PC-3 (cell line): Measurements from ENCODE around the gene SMARCA4. TPM values are rescaled to one million over a fixed set of nuclear protein-coding genes. Genes with fewer than 3 reads are reported as not detected.

Source experiments
- ATAC-seq: fragments of 200-7000 bp; cut with Tn5 transposase; 2 replicates; pipeline ENCODE4 v1.9.1; 2020; ENCODE audit warnings: mild to moderate bottlenecking, moderate library complexity
- BruUV-seq: library from RNA; stranded (reverse); fragments of 400-500 nt; replicated peaks from 2 replicates; lab custom pipeline; 2021; lab: Mats Ljungman, UMichigan
- CTCF ChIA-PET: fragments of 300-600 bp; sonication (Branson Sonifier 250); formaldehyde crosslinking; loops from one replicate; lab custom pipeline; 2022; ENCODE audit warnings: antibody characterized with exemption; lab: Charles Lee
- POLR2A ChIA-PET: fragments of 300-600 bp; sonication (Branson Sonifier 250); formaldehyde crosslinking; loops from one replicate; lab custom pipeline; 2022; ENCODE audit warnings: antibody characterized with exemption; ENCODE audit not compliant: unreplicated experiment; lab: Charles Lee
- DNase-seq: peaks from one replicate; pipeline ENCODE4 v3.0.0-alpha.2; 2015
- H2AFZ ChIP-seq: fragments of 300-600 bp; sonication (generic); 2 replicates; pipeline ENCODE4 v1.6.0; 2016; ENCODE audit warnings: antibody characterized with exemption, low read length
- H3F3A ChIP-seq: fragments of 300-600 bp; sonication (generic); one replicate; pipeline ENCODE4 v1.6.0; 2017; ENCODE audit warnings: antibody characterized with exemption, low read length, control low read depth, mild to moderate bottlenecking; ENCODE audit not compliant: unreplicated experiment
- H3K27ac ChIP-seq: fragments of 300-600 bp; sonication (generic); 2 replicates; pipeline ENCODE4 v1.5.1; 2016; ENCODE audit warnings: mild to moderate bottlenecking, low read length
- H3K27me3 ChIP-seq: fragments of 300-600 bp; sonication (generic); 2 replicates; pipeline ENCODE4 v1.6.1; 2016; ENCODE audit warnings: low read length, mixed read lengths
- H3K36me3 ChIP-seq: fragments of 300-600 bp; sonication (generic); 2 replicates; pipeline ENCODE4 v1.6.1; 2016; ENCODE audit warnings: low read depth, mixed run types, low read length, mixed read lengths
- H3K4me1 ChIP-seq: fragments of 300-600 bp; sonication (generic); 2 replicates; pipeline ENCODE4 v1.5.1; 2016; ENCODE audit warnings: low read length; ENCODE audit not compliant: insufficient read depth
- H3K4me2 ChIP-seq: fragments of 300-600 bp; sonication (generic); 2 replicates; pipeline ENCODE4 v1.6.0; 2016; ENCODE audit warnings: low read length
- H3K4me3 ChIP-seq: fragments of 300-600 bp; sonication (generic); 2 replicates; pipeline ENCODE4 v1.5.1; 2016; ENCODE audit warnings: mild to moderate bottlenecking, low read length, mixed read lengths
- H3K79me2 ChIP-seq: fragments of 300-600 bp; sonication (generic); 2 replicates; pipeline ENCODE4 v1.6.1; 2017; ENCODE audit warnings: low read length, mixed read lengths
- H3K9ac ChIP-seq: fragments of 300-600 bp; sonication (generic); 2 replicates; pipeline ENCODE4 v1.6.0; 2016; ENCODE audit warnings: mild to moderate bottlenecking, low read length
- H3K9me2 ChIP-seq: fragments of 300-600 bp; sonication (generic); replicated peaks from 2 replicates; pipeline ENCODE4 v1.6.1; 2016; ENCODE audit warnings: mixed run types, low read length, mixed read lengths
- H3K9me3 ChIP-seq: fragments of 300-600 bp; sonication (generic); 2 replicates; pipeline ENCODE4 v1.6.1; 2016; ENCODE audit warnings: low read length, mixed read lengths
- H4K20me1 ChIP-seq: fragments of 300-600 bp; sonication (generic); 2 replicates; pipeline ENCODE4 v1.6.1; 2016; ENCODE audit warnings: low read length, mixed read lengths
- EZH2 ChIP-seq: fragments of 300-600 bp; sonication (generic); IDR thresholded peaks from one replicate; pipeline ENCODE4 v1.6.1; 2017; ENCODE audit warnings: antibody characterized with exemption, mild to moderate bottlenecking, low read length; ENCODE audit not compliant: unreplicated experiment
- EZH2phosphoT487 ChIP-seq: fragments of 300-600 bp; sonication (generic); IDR thresholded peaks from 2 replicates; pipeline ENCODE4 v1.6.1; 2018; ENCODE audit warnings: mild to moderate bottlenecking, antibody characterized with exemption, low read length, borderline replicate concordance
- intact Hi-C: fragments of 100-400 bp; cut with micrococcal nuclease; formaldehyde crosslinking; loops from 2 replicates; pipeline ENCODE4 v1.9.0; 2023
- total RNA-seq: library from RNA; depleted of rRNA; stranded (reverse); fragments of >200 nt; gene quantifications from 2 replicates; pipeline ENCODE4 v1.2.3, GENCODE V29; 2014
- TF ChIP-seq, protein P1 (sequence below): fragments of 300-600 bp; sonication (generic); conservative IDR thresholded peaks from 2 replicates; pipeline ENCODE4 v1.5.1; 2017; ENCODE audit warnings: antibody characterized with exemption, low read depth, mild to moderate bottlenecking, low read length

SMARCA4 gene
- total RNA-seq, 1 experiment from 2014 or later, result 197 TPM

DNA sequence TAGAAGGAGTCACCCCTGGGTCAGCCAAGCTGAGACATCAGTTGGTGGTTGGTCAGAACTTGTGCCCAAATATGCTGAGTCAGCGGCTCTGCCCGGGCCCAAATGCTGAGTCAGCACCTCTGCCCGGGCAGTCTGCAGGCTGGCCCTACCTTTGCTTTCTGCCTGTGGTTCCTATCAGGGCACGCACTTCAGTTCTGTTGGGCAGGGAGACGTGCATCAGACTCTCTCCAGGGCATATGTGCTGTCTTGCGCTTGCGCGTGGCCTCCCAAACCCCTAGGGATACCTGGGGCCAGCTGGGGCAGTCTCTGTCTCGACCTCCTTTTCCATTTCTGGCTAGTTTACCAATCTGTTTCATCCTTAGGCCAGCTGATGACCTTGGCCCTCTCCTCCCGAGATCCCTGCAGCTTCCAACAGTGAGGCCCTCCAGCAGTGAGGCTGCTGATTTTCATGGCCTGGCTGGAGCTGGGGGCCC, 104.0 kb downstream of the SMARCA4 start:
- Histone ChIP-seq H3F3A (no peaks in the 10 kb centered on the region), H3K9me3 (no peaks in the 10 kb centered on the region), H3K4me1 (no peaks in the 10 kb centered on the region), H3K27ac (no peak overlapping the region), H3K79me2 (no peaks in the 10 kb centered on the region), H3K27me3 (no peaks in the 10 kb centered on the region), H3K9ac (no peak overlapping the region), H3K4me3 (no peak overlapping the region), H3K9me2 (no peaks in the 10 kb centered on the region), H3K36me3 (peaks cover 39% of the 10 kb centered on the region), H3K4me2 (no peak overlapping the region), H4K20me1 (no peaks in the 10 kb centered on the region), H2AFZ (no peak overlapping the region)
- TF ChIP-seq EZH2, result no peak
- TF ChIP-seq, protein P1, sequence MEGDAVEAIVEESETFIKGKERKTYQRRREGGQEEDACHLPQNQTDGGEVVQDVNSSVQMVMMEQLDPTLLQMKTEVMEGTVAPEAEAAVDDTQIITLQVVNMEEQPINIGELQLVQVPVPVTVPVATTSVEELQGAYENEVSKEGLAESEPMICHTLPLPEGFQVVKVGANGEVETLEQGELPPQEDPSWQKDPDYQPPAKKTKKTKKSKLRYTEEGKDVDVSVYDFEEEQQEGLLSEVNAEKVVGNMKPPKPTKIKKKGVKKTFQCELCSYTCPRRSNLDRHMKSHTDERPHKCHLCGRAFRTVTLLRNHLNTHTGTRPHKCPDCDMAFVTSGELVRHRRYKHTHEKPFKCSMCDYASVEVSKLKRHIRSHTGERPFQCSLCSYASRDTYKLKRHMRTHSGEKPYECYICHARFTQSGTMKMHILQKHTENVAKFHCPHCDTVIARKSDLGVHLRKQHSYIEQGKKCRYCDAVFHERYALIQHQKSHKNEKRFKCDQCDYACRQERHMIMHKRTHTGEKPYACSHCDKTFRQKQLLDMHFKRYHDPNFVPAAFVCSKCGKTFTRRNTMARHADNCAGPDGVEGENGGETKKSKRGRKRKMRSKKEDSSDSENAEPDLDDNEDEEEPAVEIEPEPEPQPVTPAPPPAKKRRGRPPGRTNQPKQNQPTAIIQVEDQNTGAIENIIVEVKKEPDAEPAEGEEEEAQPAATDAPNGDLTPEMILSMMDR, result no peak
- TF ChIP-seq EZH2phosphoT487, result no peak
- DNase-seq (peak; percentile 52), ATAC-seq (no peak)
- intact Hi-C loops, result no loop called here
- CTCF ChIA-PET, result no interaction called here
- no TSS peak for BruUV-seq
- POLR2A ChIA-PET, result no interaction called here

- H3K27me3 ChIP-seq, result no peaks in the 10 kb centered on the region
- H2AFZ ChIP-seq, result no peak overlapping the region
- no peaks in the 10 kb centered on the region for H4K20me1 ChIP-seq
- ATAC-seq (no peak), DNase-seq (no peak)
- peaks cover 29% of the 10 kb centered on the region for H3K36me3 ChIP-seq
- no peaks in the 10 kb centered on the region for H3K79me2 ChIP-seq
- no peak overlapping the region for H3K4me3 ChIP-seq
- no TSS peak for BruUV-seq
- no peaks in the 10 kb centered on the region for H3K9me2 ChIP-seq
- ChIA-PET CTCF (no interaction called here), POLR2A (no interaction called here)
- intact Hi-C loops, result no loop called here
- no peak overlapping the region for H3K9ac ChIP-seq
- no peak overlapping the region for H3K27ac ChIP-seq
- TF ChIP-seq EZH2 (no peak), EZH2phosphoT487 (no peak)
- TF ChIP-seq, protein P1, result no peak
- H3K9me3 ChIP-seq, result no peaks in the 10 kb centered on the region
- H3K4me2 ChIP-seq, result no peak overlapping the region
- no peaks in the 10 kb centered on the region for H3F3A ChIP-seq
- no peaks in the 10 kb centered on the region for H3K4me1 ChIP-seq
Measured at GRCh38 chr19:11066326-11066725, 105.5 kb downstream of the SMARCA4 start.

DNA sequence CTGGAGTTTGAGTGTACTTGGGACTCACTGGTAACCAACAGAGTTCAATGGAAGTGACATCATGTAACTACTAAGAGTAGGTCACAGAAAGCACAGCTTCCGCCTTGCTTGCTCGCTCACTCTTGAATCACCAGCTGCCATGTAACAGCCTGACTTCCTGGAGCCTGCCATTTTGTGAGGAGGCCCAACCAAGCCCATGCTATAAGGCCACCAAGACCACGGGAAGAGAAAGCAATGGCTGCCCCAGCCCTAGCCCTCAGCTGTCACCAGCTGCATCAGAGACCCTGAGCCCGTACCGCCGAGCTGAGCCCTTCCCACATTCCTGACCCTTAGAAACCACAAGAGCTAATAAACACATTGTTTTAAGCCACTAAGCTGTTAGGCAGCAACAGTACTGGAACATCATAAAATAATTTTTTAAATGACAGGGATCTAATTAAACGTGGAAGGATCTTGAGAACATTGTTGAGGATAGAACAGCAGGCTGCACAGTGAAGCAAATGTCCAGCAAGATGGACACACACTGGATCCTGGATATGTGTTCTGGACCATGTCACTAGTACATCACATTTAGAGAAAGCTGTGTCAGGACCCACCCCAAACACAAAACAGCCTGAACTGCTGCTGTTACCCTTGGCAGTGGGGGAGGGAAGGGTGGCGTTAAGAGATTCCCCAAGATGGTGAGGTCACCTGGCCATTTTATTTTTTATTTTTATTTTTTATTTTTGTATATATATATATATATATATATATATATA, 106.7 kb downstream of the SMARCA4 start:
- Histone ChIP-seq H2AFZ (no peak overlapping the region), H3K27ac (no peak overlapping the region), H3F3A (no peaks in the 10 kb centered on the region), H3K4me1 (no peaks in the 10 kb centered on the region), H3K27me3 (no peaks in the 10 kb centered on the region), H3K9me2 (no peaks in the 10 kb centered on the region), H3K9ac (no peak overlapping the region), H3K9me3 (no peaks in the 10 kb centered on the region), H3K4me3 (no peak overlapping the region), H3K36me3 (peaks cover 23% of the 10 kb centered on the region), H4K20me1 (no peaks in the 10 kb centered on the region), H3K79me2 (no peaks in the 10 kb centered on the region), H3K4me2 (no peak overlapping the region)
- CTCF ChIA-PET, result no interaction called here
- intact Hi-C loops, result no loop called here
- POLR2A ChIA-PET, result no interaction called here
- no peak for TF ChIP-seq EZH2
- TF ChIP-seq, protein P1, result no peak
- TF ChIP-seq EZH2phosphoT487, result no peak
- DNase-seq, result no peak
- ATAC-seq, result peak; percentile 20; the same call in 1 of the 2 replicates
- no TSS peak for BruUV-seq
